HG03457 (cell line): ENCODE measurements around the gene WWTR1.

Experiments used
- ATAC-seq: cut with Tn5 transposase; IDR thresholded peaks from one replicate; pipeline ENCODE4 v1.9.1; 2021; ENCODE audit warnings: moderate number of reproducible peaks; ENCODE audit not compliant: unreplicated experiment

WWTR1 gene

GRCh38 chr3:149657926-149658743, at the start of gene WWTR1:
Gene WWTR1 (minus strand): TSS chr3:149658025. CDS start chr3:149657306, 719 bp downstream.
- peak; percentile 80 for ATAC-seq

DNA sequence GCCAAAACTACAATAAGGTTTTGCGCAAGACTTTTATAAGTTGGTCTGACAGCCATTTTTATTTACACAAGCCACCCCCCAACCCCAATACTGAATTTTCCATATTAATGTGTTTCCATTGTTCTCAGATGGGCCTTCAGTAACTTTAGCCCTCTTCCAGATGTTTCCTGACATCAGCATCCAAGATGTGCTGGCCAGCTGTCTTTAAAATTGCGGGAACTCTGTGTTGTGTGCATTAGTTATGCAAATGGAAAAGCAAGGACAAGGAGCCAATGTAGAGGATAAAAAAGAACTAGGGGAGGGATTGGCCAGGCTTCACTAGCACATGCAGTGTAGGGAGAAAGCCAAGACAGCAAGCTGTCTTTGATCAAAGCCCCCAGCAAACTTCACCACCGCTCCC, 49.1 kb upstream of the WWTR1 start:
- ATAC-seq, result no peak

- no peak for ATAC-seq
These were observed 47.6 kb upstream of the WWTR1 start for GRCh38 chr3:149705416-149705815.

DNA sequence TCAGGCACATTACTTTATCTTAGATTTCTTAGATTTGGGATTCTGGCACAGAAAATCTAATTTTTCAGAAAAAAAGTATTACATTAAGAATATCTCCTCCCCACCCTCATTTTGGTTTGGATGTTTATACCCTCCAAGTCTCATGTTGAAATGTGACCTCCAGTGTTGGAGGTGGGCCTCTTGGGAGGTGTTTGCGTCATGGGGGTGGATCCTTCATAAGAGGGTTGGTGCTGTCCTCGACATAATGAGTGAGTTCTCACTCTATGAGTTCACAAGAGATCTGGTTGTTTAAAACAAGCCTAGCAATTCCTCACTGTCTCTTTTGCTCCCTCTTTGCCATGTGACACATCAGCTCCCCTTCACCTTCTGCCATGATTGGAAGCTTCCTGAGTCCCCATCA, 45.6 kb upstream of the WWTR1 start:
- no peak for ATAC-seq

DNA sequence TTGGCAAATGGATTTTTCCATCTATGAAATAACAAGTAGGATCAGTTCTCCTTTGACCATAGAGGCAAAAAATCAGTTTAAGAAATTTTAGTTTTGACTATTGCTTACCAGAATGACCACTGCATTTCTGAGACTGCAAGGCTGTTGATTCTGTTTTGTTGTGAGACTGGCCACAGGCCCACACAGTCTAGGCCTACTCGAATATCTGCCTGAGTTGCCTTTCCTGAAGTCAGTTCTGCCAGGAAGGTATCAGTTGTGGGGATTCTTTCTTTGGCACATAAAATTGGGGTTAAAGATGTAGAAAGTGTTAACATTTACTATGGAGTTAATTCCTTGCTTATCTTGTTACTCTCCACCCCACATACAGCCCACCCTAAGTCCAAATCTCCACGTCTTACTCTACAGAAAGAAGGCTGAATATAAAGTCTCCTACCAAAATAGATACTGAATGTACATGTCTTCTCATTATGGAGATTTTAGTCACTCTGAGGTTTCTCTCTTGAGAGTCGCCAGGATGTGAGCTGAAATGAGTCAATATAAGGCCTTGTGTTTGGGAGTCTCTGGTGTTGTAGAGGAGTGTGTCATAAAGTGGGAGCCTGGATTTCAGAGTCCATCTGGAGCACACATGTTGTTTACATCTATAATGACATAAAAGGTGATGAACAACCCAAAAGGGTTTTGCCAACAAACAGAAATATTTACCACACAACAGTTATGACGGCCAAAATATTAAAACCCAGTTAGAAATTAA, 45.0 kb upstream of the WWTR1 start:
- no peak for ATAC-seq

- ATAC-seq, result no peak
These were observed 44.1 kb upstream of the WWTR1 start for GRCh38 chr3:149701977-149702350.

GRCh38 chr3:149701206-149701976, 43.6 kb upstream of the WWTR1 start:
- ATAC-seq, result no peak

DNA sequence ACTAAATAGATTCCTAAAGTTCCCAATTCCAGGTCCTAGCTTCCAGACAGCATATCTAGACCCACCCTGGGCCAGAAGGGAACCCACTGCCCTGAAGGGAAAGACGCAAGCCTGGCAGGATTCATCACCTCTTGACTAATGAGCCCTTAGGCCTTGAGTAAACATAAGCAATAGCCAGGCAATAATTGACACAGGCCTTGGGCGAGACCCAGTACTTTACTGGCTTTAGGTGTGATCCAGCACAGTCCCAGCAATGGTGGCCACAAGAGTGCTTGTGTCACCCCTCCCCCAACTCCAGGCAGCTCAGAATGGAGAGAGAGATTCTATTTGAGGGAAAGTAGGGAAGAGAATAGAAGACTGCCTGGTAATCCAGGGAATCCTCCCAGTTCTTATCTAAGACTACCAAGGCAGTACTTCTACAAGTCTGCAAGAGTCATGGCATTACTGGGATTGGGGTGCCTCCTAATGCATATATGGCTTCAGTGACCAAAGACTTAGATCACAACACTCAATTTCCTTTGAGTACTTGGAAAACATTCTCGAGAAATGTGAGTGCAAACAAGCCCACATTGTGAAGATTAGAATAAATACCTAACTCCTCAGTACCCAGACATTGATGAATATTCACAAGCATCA, 30.4 kb upstream of the WWTR1 start:
- no peak for ATAC-seq

GRCh38 chr3:149686996-149687395, 29.2 kb upstream of the WWTR1 start:
- no peak for ATAC-seq

DNA sequence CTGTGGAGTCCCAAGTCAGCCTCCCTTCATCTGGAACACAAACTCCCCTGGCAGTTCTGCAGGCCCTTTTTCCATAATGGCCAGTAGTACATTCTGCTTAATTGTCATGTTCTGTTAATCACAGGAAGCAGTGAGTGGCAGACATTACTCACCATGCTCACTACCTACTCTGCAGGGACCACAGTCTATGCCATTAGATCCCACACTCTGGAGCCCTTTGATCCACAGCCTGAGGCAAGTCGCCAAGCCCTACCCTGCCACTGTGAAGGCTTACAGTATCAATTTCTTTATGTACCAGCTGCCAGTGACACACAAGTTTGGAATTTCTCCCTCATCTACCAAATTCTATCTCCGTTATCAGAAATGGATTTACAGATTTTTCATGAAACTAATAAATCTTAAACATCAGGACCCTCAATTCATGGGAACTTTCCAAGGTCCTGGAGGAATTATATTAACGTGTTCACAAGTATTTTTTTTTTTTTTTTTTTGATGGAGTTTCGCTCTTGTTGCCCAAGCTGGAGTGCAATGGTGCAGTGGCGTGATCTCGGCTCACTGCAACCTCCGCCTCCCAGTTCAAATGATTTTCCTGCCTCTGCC, 20.6 kb upstream of the WWTR1 start:
- ATAC-seq, result no peak

- no peak for ATAC-seq
These were observed 15.6 kb upstream of the WWTR1 start for GRCh38 chr3:149673393-149673792.

DNA sequence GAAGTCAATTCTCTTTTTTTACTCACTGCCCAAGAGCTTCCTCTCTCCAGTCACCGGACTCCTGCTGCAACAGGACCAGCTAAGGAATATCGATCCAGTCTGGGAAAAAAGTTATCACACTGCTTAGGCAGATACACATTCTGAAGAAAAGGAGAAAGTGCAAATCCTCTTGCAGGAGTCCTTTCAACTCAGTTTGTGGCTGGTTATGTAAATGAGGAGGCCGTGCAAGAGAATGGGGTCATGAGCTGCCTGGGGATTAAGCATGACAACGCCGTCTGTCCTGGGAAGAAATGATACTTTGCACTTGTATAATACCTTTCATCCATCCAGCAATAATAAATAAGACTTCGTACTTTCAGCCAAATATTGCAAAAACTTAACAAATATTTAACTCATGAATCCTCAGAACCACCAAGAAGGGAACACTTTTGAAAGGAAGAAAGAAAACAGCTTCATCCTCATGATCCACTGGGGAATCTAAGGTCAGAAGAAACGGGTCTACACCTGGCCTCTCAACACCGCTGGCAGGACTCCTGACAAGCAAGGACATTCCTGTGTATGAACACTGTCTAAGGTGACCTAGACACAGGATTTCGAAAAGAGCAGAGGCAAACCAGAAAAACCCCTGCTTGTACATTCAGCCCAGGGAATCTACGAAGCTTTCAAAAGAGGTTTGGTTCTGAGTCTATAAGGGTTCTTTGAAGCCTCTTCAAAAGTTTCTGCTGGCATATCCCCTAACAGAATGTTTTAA, 13.1 kb upstream of the WWTR1 start:
- ATAC-seq, result no peak

DNA sequence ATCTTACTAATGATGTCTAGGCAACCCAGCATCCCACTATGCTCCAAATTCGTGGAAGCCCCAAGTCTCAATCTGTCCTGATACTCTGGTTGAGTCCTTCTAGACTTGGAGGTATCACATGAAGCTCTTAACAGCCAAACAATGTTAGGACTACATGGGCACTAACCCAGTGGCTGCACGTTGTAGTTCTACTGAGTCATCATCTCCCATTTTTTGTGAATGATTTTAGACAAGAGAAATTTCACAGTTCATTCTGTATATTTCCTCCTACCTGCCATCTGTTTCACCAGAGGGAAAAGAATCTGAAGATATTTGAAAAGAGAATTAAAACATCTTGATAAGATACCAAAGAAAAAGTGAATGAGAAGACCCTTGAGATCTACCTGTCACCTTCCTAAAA, 9.8 kb upstream of the WWTR1 start:
- ATAC-seq, result no peak

GRCh38 chr3:149663966-149664365, 6.1 kb upstream of the WWTR1 start:
- no peak for ATAC-seq

DNA sequence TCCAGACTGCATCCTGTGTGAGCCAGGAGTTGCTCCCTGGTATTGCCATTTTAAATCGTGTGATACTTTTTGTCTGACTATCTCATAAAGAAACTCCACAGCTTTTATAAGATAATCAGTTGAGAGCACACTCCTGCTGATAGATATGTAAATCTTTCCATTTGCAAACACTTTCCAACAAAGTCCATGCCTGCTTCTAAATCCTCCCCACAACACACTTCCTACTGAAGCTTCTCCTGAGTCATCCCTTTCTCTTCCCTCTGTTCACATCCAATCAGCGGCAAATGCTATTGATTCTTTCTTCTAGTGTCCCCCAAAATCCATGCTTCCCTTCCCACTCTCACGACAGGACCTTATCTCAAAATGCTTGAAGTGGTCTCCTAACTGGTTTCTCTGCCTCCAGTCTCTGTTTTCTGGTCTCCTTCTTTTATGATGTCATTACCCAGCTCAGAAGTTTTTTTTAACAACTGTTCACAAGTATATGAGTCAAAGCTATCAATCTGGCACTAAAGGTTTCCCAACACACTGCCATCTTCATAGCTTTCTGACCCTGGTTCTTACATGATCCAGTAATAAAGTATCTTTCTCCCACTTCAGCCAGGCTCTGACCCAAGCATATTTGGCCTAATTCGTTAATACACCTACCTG, 4.5 kb upstream of the WWTR1 start:
- ATAC-seq, result no peak

GRCh38 chr3:149660462-149660861, 2.6 kb upstream of the WWTR1 start:
- ATAC-seq, result no peak

DNA sequence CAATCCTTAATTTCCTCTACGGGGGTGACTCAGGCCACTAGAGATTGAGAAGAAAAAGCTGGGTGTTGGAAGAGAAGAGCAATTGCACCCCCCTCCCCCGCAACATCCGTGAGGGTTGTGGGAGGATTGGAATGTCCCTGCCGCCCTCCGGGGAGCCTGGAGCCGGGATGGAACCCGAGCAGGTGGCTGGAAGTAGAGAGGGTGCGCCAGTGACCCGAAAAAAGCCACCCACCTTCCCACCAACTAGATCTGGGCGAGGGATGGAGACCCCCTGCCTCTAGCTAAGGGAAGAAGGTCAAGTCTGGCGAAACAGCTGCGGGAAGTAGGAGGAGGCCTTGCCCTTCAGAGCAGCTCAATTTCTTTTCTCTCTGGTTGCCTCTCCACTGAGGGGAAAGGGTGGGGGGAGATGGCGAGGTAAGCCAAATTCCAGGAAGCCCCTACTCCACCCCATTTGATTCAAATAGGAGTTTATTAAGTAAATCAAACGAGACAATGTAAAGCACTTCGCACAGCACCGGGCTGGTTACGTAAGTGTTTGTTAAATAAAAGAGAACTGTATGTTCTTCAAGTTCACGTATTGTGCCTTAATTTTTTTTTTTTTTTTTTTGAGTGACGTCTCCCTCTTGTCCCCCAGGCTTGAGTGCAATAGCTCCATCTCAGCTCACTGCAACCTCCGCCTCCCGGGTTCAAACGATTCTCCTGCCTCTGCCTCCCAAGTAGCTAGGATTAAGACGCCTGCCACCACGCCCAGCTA, 1.1 kb upstream of the WWTR1 start:
- peak; percentile 11 for ATAC-seq

GRCh38 chr3:149657321-149657925, 402 bp downstream of the WWTR1 start:
- peak; percentile 17 for ATAC-seq
